Measurements from ENCODE around the gene ZSCAN31. TPM values are rescaled to one million over a fixed set of nuclear protein-coding genes. Genes with fewer than 3 reads are reported as not detected.
A peak's percentile ranks its signal among the peaks of the same experiment; 100 is the strongest.

ZSCAN31 gene
- total and polyA plus RNA-seq, 10 of the 15 experiments (the other 5 are each of a cell fraction or from before 2014, with no cell fraction given): 1.6 to 5.2 (median 2.9) TPM

DNA sequence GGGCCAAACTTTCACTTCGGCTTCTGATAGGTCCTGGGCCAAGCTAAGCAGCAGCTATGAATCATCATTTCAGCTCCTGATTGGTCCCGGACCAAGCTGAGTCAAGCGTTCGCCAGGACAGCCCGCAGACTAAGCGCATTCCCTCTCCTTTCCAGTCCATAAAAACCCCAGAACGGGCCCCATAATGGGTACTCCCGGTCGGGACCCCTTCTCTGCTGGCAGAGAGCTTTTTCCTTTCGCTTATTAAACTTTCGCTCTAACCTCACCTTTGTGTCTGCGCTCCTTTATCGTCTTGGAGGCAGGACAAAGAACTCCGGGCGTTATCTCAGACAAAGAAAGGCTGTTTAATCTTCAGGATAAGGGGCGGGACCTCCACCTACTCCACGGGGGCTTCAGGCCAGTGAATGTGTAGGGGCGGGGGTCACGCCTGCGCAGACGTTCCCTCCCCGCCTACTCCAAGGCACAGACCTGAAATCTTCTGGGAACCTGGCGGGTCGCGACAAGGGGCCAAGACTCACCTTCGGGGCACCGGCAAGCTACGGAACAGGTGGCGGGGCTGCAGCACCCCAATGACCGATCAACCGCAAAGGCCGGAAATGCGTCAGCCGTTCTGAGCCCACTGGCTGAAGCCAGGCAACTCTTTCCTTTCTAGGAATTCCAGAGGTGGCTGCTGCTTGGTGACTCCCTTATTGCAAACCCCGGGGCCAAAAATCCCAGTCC lies at the start of gene ZSCAN31 (continued):
- TF ChIP-seq, protein P1, sequence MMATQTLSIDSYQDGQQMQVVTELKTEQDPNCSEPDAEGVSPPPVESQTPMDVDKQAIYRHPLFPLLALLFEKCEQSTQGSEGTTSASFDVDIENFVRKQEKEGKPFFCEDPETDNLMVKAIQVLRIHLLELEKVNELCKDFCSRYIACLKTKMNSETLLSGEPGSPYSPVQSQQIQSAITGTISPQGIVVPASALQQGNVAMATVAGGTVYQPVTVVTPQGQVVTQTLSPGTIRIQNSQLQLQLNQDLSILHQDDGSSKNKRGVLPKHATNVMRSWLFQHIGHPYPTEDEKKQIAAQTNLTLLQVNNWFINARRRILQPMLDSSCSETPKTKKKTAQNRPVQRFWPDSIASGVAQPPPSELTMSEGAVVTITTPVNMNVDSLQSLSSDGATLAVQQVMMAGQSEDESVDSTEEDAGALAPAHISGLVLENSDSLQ (IDR thresholded peaks at IDR 0.05): no peak
- 0 out of 2 replicates have a peak, but pooled peaks have one; percentile 78 for TF ChIP-seq TCF12 (IDR thresholded peaks at IDR 0.05; ENCODE audit: low read depth, low read length)
- TF ChIP-seq CEBPB (IDR thresholded peaks at IDR 0.05; ENCODE audit: borderline replicate concordance in 1 of 2, low read depth in 2 of 2, low read length in 2 of 2): no peak
- TF ChIP-seq JUND (IDR thresholded peaks at IDR 0.05; ENCODE audit: low read depth, low read length): no peak
- no peak for TF ChIP-seq KDM1A (IDR thresholded peaks at IDR 0.05; ENCODE audit: borderline replicate concordance)
- TF ChIP-seq MTA2 (IDR thresholded peaks at IDR 0.05; ENCODE audit: low read depth): peak; percentile 10; the same call in 1 of the 2 replicates
- TF ChIP-seq ETV6 (conservative IDR thresholded peaks at IDR 0.05 in 1 of 2, IDR thresholded peaks at IDR 0.05 in 1 of 2; ENCODE audit: borderline replicate concordance in 1 of 2, low read depth in 1 of 2): no peak; a peak in 1 of 4 replicates
- TF ChIP-seq CBX3 (IDR thresholded peaks at IDR 0.05; ENCODE audit: borderline replicate concordance, low read depth): no peak
- TF ChIP-seq, protein P2, sequence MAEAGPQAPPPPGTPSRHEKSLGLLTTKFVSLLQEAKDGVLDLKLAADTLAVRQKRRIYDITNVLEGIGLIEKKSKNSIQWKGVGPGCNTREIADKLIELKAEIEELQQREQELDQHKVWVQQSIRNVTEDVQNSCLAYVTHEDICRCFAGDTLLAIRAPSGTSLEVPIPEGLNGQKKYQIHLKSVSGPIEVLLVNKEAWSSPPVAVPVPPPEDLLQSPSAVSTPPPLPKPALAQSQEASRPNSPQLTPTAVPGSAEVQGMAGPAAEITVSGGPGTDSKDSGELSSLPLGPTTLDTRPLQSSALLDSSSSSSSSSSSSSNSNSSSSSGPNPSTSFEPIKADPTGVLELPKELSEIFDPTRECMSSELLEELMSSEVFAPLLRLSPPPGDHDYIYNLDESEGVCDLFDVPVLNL (IDR thresholded peaks at IDR 0.05; ENCODE audit: low read depth, low read length): no peak
- TF ChIP-seq EZH2 (IDR thresholded peaks at IDR 0.05; ENCODE audit: borderline replicate concordance, control insufficient read depth, low read depth, low read length): no peak
- no peak; the same call in 1 of the 2 replicates for TF ChIP-seq ZBED1 (IDR thresholded peaks at IDR 0.05; ENCODE audit: borderline replicate concordance)
- TF ChIP-seq, protein P3, sequence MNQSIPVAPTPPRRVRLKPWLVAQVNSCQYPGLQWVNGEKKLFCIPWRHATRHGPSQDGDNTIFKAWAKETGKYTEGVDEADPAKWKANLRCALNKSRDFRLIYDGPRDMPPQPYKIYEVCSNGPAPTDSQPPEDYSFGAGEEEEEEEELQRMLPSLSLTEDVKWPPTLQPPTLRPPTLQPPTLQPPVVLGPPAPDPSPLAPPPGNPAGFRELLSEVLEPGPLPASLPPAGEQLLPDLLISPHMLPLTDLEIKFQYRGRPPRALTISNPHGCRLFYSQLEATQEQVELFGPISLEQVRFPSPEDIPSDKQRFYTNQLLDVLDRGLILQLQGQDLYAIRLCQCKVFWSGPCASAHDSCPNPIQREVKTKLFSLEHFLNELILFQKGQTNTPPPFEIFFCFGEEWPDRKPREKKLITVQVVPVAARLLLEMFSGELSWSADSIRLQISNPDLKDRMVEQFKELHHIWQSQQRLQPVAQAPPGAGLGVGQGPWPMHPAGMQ (IDR thresholded peaks at IDR 0.05; ENCODE audit: borderline replicate concordance): no peak
- peak; percentile 73 for TF ChIP-seq BACH1 (IDR thresholded peaks at IDR 0.05; ENCODE audit: borderline replicate concordance)
- peak; percentile 40; the same call in 1 of the 2 replicates for TF ChIP-seq CHD2 (IDR thresholded peaks at IDR 0.05; ENCODE audit: borderline replicate concordance, low read depth, low read length)
- peak; percentile 76 for TF ChIP-seq CREM (IDR thresholded peaks at IDR 0.05; ENCODE audit: low read depth)
- TF ChIP-seq ZNF217 (IDR thresholded peaks at IDR 0.05): no peak
- TF ChIP-seq, protein P4, sequence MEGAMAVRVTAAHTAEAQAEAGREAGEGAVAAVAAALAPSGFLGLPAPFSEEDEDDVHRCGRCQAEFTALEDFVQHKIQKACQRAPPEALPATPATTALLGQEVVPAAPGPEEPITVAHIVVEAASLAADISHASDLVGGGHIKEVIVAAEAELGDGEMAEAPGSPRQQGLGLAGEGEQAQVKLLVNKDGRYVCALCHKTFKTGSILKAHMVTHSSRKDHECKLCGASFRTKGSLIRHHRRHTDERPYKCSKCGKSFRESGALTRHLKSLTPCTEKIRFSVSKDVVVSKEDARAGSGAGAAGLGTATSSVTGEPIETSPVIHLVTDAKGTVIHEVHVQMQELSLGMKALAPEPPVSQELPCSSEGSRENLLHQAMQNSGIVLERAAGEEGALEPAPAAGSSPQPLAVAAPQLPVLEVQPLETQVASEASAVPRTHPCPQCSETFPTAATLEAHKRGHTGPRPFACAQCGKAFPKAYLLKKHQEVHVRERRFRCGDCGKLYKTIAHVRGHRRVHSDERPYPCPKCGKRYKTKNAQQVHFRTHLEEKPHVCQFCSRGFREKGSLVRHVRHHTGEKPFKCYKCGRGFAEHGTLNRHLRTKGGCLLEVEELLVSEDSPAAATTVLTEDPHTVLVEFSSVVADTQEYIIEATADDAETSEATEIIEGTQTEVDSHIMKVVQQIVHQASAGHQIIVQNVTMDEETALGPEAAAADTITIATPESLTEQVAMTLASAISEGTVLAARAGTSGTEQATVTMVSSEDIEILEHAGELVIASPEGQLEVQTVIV (IDR thresholded peaks at IDR 0.05; ENCODE audit: borderline replicate concordance, partially characterized antibody): no peak
- no peak; the same call in none of the 2 replicates for TF ChIP-seq NR2F1 (conservative IDR thresholded peaks at IDR 0.05)
- TF ChIP-seq MYC (IDR thresholded peaks at IDR 0.05; ENCODE audit: insufficient read depth, insufficient read length, insufficient replicate concordance, low read length, severe bottlenecking): no peak
- TF ChIP-seq BCL11A (IDR thresholded peaks at IDR 0.05; ENCODE audit: low read depth, low read length): no peak
- no peak for TF ChIP-seq FOXK2 (IDR thresholded peaks at IDR 0.05)

Measured in GM12878 (cell line).